Fibroblast of skin of left biceps (primary cell): Measurements from ENCODE around the gene VOPP1.

ENCODE experiments used
- DNase-seq, 2 experiments: peaks; one replicate each; pipeline ENCODE4 v3.0.0-alpha.2; 2013; ENCODE audit warnings: low read depth in 2 of 2

VOPP1 gene

DNA sequence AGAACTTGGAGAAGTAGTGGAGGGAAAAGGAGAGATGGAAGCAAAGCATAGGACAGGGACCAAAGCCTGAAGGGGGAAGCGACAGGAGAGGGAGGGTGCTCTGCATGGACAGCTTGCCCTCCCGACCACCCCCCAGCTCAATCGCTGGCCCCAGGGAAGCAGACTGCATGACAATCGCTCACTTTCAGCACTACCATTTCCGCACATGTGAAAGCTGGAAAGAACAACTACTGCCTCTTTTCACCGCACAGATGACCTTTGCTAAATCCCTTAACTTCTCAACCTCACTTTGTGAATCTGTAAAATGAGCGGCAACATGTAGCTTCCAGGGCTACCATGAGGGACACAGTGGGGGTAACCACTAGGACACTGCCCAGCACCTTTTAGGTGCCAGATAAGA is 17.1 kb downstream of the VOPP1 start:
- DNase-seq: no peak

DNA sequence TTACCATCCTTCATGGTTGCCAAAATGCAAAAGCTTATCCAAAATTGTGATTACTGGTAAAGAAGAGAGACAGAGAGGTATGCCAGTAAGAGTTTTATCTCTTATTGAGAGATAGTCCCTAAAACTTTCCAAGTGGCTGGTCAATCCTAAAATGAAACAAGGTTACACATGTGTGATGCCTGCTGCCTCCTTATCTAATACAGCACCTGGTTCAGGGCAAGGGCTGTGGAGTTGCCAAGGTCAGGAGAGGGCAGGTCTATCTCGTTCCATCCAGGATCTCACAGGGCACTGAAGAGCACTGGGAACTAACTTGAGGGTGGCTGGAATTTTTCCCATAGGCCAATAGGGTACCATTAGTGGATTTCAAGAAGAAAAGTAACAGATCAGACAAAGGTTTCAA is 18.3 kb downstream of the VOPP1 start:
- no peak for DNase-seq

DNA sequence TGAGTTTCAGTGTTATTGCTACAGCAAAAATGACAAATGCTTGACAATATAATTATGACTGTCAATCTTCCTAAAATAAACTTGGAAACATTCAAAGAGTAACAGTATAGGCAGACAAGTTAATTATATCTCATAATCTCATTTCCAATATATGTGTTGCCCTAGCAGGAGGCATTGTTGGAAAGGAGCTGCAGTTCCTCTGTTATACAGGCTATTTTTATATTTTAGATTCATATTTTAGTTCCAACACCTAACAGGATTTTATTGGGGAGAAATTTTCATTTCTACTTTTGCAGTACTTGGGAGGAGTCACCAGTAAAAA is 19.3 kb downstream of the VOPP1 start:
- DNase-seq: no peak

DNA sequence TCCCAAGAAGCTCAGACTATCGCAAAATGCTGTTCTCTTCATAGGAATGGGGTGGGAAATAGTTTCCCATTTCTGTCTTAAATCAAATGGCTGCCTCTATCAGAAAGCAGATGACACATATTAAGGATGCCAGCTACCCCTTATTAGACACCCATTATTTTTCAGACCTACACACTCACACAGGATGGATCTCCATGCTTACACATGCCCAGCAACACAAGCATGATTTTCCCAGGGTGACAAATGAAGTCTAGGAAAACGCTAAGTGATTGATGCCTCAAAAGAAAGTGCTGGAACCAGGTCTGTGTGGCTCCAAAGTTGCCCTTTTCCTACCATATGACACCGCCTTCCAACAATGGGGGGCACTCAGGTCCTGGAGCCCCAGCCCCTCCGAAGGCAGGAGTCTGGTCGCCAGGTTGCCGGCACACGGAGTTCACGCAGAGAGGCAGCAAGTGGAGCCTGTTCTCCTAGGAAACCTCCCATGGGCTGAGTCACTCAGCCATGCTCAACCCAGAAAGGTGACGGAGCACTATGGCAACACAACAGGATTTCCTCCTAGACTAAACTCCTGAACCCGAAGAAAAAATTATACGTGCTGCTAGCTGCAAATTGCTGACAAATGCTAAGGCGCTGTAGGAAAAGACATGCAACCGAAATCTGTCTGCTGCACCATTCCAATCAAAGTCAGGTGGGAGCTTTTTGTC is 19.8 kb downstream of the VOPP1 start:
- no peak for DNase-seq

DNA sequence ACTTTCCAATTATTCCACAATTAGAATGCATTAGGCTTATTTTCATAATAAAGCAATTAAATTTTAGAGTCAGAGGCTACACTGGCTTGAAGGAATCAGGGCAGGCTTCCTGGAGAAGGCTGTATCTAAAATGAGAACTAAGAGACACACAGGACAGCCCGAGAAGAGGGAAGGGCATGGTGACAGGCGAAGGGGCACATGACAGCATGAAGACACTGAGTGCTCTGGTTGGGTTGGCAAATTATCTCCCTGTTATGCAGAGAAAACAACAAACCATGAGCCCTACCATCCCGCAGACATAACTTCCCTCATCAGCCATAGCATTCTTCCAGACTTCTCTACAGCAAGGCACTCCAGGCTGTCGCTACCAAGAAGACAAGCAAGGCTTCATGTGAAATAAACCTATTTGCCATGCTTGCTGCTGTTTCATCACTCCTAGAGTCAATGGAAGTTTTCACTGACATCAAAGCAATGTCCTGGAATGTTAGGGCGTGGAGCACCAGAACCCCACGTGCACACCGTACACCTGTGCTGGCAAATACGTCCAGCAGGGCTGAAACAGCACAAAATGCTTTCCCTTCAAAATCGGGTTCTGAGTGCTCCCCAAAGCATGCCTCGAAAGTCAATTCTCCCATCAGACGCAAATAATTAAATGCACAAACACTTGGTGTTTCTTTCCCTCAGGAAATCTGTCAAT is 21.3 kb downstream of the VOPP1 start:
- DNase-seq: no peak

DNA sequence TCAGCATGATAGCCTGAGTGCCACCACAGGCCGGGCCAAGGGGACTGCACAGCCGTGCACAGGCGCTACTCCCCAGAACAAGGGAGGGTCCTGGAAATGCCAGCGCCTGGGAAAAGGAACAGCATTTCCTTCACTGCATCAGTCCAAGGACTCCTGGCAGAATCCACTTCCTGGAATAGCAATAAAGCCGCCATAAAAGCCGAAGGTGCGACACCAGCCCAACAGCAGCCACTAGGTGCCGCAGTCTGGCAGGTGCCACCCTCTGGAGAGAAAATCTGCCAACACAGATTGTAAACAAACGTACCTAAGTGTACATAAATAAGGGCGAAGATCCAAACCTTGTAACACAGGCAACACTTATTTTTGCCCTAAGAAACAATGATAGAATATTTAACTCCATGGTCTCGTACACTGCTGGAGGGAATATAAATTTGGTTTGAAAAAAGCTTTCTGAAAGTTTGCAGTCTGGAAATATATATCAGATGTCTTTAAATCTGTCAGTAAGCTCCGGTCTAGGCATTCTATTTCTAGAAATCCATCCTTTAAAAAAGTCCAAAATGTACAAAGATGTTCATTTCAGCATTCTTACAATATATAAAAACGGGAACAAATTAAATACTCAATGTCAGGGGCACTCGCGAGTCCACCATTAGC is 22.2 kb downstream of the VOPP1 start:
- DNase-seq: no peak

DNA sequence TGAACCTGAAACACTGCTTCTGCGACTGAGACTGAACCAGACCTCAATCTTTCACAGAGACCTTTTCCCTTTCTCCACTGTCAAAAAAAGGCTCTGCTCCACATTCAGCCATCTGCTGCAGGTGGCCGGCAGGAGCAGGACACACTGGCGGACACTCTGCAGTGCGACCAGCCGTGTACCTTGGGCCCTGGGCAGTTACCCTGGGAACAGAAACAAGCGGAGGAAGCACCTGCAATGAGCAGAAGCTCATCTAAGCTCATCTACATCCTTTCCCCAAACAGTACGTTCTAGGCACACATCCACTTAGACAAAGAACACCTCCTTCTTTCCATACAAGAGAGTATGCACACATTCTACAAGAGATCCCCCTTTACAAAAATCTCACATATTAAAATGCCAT is 22.8 kb downstream of the VOPP1 start:
- no peak for DNase-seq

DNA sequence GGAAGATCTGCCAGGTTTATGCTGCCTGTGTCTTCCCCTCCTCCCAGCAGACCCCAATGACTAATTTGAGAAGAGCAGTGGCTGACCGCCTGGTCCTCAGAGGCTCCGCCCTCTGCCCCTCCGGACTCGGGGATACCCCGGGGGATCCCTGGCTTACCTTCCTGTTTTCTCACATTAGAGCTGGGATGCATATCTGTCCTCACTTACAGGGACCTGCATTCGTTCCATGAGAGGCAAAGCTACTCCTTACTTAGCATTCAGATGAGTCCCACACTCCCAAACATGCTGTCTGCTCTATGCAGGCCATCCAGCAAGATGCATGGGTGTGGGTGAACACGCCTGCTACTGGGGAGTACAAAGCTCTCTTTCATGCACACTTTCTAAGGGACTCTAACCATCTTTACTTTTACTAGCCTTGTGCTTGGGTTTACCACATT is 24.0 kb downstream of the VOPP1 start:
- no peak for DNase-seq

DNA sequence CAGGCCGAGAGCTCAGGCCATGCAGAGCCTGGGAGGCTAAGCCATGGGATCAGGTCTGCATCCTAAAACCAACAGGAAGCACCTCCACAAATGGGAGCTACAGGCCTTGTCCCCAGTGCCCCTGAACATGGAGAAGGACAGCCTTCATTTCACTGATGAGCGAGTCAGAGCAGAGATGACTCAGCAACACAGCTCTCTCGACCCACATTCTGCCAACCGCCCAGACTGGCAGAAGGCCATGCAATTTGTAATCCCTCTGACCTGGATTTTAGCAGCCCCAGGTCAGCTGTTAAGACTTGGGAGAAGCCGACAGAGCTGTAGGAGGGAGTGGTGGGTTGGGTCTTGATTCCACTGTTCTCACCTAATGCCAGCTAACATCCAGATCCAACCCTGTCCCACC is 25.5 kb downstream of the VOPP1 start:
- DNase-seq: no peak

DNA sequence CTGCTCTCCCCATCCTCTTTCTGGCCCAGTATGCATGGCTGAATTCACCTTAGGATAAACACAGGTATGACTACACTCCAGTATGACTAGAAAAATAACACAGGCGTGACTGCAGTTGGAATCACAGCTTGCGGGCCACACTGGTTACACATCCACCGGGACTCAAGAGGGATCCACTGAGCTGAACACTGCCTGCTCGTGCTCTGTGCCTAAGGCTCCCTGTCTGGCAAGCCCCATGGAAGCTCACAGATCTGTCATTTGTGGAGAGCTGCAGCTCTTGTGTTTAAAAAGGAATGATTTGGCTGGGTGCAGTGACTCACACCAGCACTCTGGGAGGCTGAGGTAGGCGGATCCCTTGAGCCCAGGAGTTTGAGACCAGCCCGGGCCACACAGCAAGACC is 26.8 kb downstream of the VOPP1 start:
- DNase-seq: no peak

DNA sequence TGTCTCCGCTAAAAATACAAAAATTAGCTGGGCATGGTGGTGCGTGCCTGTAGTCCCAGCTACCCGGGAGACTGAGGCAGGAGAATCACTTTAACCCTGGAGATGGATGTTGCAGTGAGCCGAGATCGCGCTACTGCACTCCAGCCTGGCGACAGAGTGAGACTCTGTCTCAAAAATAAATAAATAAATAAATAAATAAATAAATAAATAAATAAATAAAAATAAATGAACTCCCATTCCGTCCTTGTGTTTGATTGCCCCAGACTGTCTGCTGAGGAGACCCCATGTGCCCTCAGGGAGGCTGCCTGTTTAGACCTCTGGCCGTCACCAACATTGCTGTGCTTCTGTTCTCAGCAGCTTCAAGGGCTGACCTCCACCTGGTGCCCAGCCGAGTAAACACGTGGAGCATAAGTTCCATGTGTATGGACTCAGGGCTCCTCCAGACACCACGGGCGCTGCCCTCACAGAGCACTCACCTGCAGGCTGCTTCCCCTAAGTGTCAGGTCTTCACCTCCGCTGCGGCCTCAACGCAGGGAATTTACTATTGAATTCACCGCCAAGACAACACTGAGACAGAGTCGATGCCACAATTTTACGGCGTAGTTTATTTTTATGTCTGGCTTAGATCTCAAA is 32.0 kb downstream of the VOPP1 start:
- no peak for DNase-seq

DNA sequence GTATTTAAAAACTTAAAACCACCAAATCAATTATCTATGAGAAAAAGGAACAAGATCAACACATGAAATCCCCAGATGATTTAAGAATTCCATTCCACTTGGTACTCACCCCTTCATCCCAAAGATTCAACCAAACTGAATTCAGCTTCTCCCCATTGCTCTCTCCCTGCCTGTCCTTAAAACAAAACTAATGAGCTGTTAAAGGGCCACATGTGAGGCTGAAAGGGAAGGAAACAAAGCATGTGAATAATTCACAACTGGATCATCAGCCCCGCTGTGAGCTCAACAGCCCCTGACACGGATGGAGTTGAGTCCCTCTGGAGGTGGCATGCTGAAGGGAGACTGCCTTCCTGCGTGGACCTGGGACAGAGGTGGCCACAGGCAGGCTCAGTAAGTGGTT is 32.9 kb downstream of the VOPP1 start:
- no peak for DNase-seq

DNA sequence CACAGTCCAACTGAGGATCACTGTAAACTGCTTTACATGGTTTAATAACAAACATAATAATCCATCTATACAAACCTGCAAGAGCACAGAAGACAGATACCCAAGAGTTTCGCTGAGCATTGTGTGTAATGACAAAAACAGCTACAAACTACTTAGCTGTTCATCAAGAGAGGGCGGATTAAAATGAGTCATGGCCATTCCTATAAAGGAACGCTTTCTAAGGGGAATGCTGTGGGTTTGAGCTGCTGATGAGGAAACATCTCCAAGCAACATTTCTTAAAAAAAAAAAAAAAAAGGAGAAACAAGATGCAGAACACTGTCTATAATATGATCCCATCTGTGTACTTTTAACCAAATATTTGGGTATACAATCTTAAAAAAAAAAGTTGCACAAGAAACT is 33.8 kb downstream of the VOPP1 start:
- DNase-seq: peak; percentile 86 to 88

DNA sequence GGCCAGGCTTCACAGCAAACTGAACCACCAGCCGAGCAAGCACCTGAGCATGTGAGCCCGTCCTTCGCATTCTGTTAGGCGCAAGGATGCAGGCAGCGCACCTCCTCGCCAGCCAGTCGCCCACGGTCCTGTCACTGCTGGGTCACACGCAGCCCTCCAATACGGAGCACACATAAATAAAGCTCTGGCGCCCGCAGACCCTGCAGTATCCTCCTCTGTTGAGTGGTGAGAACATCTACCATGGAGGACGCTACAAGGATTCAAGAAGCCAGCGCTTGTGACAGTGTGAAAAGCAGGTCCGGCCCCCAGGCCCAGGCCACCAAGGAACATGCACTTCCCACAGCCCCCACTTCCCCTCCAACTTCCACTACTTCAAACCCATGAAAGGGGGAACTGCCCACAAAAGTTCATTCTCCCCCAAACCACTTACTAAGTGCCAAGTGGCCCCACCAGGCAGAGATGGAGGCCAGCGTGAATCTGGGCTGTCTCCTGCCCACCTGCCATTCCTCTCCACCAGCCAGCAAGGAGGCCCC is 34.8 kb downstream of the VOPP1 start:
- no peak for DNase-seq

DNA sequence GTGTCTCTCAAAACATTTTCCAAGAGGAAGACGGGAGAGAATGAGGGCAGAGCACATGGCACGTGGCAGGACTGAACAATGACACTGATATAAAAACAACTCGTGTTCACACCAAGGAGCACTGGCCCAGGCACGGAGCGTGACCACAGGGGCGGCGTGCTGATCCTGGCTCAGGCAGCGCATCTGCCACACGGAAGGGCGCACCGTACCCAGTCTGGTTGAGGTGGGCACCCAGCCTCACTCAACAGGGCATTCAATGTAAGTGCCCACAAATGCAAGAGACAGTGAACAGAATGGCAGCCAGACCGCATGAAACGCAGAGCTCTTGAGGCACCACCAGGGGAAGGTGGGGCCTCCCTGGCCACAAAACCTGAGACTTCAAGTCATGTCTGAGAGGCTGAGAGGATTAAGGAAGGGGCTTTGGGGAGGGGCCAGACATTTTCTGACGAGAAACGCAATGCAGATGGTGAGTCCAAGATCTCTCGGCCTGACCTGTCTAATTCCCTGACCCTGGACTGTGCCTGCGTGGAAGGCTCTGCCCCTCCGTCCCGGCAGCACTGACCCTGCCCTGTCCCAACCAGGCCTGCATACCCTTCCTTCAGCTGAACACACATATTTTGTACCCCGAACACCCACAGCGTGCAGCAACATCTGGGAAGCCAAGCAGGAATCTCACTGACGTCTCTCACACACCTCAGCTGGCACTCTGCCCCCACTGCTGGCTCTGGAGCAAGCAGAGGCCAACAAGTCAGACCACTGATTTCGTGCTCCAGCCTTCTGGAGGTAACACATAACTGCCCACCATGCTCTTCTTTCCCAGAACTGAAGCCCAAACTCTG is 35.5 kb downstream of the VOPP1 start:
- DNase-seq: no peak

DNA sequence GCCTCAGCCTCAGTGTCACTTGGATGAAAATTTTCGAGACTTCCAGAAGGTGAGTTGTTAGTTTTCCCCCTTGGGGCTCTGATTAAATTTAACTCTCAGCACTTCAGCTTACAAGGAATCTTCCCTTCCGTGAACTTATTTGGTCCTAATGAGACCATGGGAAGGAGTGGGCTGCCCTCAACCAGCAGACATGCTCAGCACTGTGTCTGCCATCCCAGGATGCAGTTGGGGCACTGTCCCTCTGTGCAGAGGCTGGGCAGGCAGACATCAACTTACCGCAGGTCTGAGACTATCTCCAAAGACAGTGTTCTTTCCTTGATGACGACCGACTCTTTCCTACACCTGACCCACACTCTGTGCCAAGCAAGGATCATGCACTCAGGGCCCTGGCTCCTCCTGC is 36.7 kb downstream of the VOPP1 start:
- no peak for DNase-seq

DNA sequence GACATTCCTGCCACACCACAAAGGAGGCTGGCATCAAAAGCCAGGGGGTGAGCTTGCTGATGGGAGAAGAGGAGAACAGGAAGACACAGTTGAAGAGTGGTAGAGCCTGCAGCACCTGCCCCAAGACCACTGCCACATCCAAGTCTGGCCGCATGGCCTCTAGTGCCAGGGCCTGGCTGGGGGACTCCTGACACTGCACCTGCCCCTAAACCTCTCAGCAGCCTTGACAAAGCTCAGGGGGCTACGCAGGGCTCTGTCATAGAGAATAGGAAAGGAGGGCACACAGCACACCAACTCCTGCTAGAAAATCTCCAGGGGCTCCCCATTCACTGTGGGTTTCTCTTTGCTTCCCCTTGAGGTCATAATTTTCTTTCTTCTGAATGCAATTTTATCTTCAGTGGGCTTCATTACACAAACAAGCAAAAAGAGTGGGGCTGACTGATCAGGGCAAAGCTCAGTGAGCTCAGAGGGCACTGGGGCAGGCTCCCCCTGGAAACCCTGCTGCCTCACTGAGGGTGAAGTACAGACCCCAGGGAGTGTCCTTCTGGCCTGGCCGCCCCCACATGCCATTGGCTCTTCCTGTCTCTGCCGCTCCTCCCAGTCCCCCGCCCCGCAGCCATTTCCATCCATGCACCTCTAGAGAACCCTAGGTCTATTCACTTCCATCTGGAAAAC is 37.2 kb downstream of the VOPP1 start:
- no peak for DNase-seq

DNA sequence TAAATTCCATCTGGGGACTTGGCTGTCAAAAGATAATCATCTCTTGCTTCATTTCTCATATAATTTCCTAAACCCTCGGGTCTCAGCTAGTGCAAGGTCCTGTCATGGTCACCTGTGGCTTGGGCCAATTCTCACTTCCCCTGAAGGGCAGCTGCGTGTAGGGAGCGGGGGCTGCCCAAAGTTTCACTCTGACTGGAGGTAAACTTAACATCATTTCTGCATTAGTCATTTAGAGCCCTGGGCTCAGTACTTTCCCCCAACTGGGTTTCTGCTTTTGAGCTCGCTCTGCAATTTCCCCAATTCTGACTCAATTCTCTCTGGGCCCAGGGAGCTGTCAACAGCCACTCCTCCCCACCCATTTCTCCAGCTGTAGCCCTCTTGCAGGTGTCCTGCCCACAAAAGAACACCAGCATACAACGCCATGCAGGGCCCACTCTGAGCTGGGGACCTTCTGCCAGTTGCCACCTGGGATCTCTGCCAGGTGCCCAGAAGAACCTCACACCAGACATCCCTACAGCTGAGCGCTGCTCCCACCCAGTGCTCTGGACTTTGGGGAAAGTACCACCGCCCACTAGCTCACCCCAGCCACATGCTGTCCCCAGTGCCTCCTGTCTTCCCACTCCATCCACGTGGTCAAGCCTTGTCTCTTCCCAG is 37.9 kb downstream of the VOPP1 start:
- DNase-seq: no peak

DNA sequence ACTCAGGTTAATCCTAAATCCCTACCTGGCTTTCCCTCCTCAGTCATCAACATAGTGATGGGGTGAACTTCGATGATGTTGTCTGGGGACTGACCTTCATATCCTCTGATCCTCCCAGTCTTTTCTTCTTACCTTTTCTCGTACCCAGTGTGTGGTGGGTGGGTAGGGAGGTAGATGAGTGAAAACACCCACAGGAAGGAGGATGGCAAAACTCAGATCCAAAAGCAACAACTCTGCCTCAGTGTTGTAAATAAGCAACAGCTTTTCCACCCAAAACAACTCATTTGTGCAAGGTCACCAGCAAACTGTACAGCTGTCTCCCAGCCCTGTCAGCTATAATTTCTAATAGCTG is 38.6 kb downstream of the VOPP1 start:
- no peak for DNase-seq

DNA sequence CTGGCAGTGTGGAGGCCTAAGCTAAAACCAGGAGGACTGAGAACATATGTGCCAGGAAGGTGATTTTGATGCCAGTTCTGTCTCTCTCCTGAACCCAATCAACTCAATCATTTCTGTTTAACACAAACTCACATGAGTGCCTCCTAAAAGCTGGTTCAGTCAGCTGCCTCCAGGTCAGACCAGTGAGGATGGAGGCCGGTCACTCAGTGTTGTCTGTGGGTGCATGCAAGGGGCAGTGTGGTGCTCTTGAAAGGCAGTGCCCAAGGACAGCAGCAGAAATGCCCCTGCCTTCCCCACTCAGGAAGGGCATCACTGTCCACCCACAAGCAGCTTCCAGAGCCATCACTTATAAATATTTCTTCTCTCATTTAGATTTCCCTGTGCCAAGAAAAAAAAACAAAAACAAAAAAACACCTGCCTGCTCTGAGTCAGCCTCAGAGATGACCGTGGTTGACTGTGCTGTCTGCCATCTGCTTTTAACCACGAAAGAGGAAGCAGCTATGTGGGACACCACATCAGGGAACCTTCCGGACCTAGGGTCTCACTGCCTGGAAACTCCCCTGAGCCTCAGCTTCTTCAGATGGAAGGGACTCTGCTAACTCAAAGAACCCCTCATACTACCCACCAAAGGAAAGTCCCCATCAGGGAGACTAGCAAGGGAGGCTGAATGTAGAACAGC is 39.1 kb downstream of the VOPP1 start:
- no peak for DNase-seq
